HepG2 (cell line): Measurements from ENCODE around the gene TMEM164. TPM values are rescaled to one million over a fixed set of nuclear protein-coding genes. Genes with fewer than 3 reads are reported as not detected.

ENCODE experiments used
- ATAC-seq: fragments of 200-7000 bp; cut with Tn5 transposase; 3 replicates; pipeline ENCODE4 v1.9.1; 2020; ENCODE audit warnings: mild to moderate bottlenecking, moderate library complexity
- BruUV-seq: library from RNA; stranded (reverse); fragments of 400-500 nt; replicated peaks from 2 replicates; lab custom pipeline; 2021; lab: Mats Ljungman, UMichigan
- CTCF ChIA-PET: fragments of 300-600 bp; formaldehyde crosslinking; extraction: SDS; loops from one replicate; lab custom pipeline; 2021; ENCODE audit warnings: low total read pairs, inconsistent platforms, low intra/inter-chr PET ratio; lab: Yijun Ruan, JAX
- POLR2A ChIA-PET: fragments of 350-600 bp; sonication (Branson Sonifier 250); formaldehyde crosslinking; loops from one replicate; lab custom pipeline; 2020; ENCODE audit warnings: antibody characterized with exemption, inconsistent platforms; lab: Yijun Ruan, JAX
- DNase-seq: peaks from one replicate; pipeline ENCODE4 v3.0.0-alpha.2; 2015; ENCODE audit warnings: low spot score
- FAIRE-seq: peaks from 3 replicates; lab custom pipeline; 2011; peaks lifted over from hg19 to GRCh38; lab: Jason Lieb, UNC
- H2AFZ ChIP-seq: one replicate; pipeline ENCODE4 v1.6.1; 2011; ENCODE audit warnings: low read length, inconsistent platforms
- H3K27ac ChIP-seq: fragments of 300-600 bp; 3 replicates; pipeline ENCODE4 v1.8.0; 2011; ENCODE audit warnings: mixed run types, mild to moderate bottlenecking, mixed read lengths, low read length, inconsistent platforms; ENCODE audit not compliant: insufficient read depth; ENCODE audit errors: extremely low read length
- H3K27me3 ChIP-seq, 2 experiments: fragments of 200-600 bp in 1 of 2; 2 replicates in 1 of 2; 3 replicates in 1 of 2; pipeline versions ENCODE4 v1.6.0 to v1.8.0; 2011; ENCODE audit warnings: low read length in 2 of 2, mild to moderate bottlenecking in 2 of 2, moderate library complexity in 2 of 2, inconsistent platforms in 1 of 2; ENCODE audit not compliant: insufficient read depth in 2 of 2, control insufficient read depth in 1 of 2
- H3K36me3 ChIP-seq, 2 experiments: fragments of 200-600 bp in 1 of 2; replicated peaks in 1 of 2; 2 replicates in 1 of 2; 3 replicates in 1 of 2; pipeline versions ENCODE4 v1.5.1 to v1.8.0; 2011; ENCODE audit warnings: low read length in 2 of 2, inconsistent platforms in 1 of 2; ENCODE audit not compliant: insufficient read depth in 2 of 2, control insufficient read depth in 1 of 2
- H3K4me1 ChIP-seq: 2 replicates; pipeline ENCODE4 v1.5.1; 2012; ENCODE audit warnings: low read length, inconsistent platforms; ENCODE audit not compliant: insufficient read depth
- H3K4me2 ChIP-seq: 2 replicates; pipeline ENCODE4 v1.6.0; 2011; ENCODE audit warnings: low read depth, low read length, inconsistent platforms
- H3K4me3 ChIP-seq, 3 experiments: fragments of 200-600 bp in 1 of 3; sonication (generic), shearing (Covaris generic) in 1 of 3; replicated peaks in 1 of 3; 2 replicates each; pipeline ENCODE4 v1.5.1; 2011 to 2016; ENCODE audit warnings: low read length in 3 of 3, inconsistent platforms in 2 of 3, low read depth in 2 of 3, mild to moderate bottlenecking in 2 of 3, control low read depth in 1 of 3, mixed read lengths in 1 of 3; ENCODE audit not compliant: insufficient read depth in 1 of 3
- H3K79me2 ChIP-seq: one replicate; pipeline ENCODE4 v1.6.1; 2011; ENCODE audit warnings: low read length, inconsistent platforms; ENCODE audit not compliant: insufficient read depth
- H3K9ac ChIP-seq: 2 replicates; pipeline ENCODE4 v1.6.0; 2011; ENCODE audit warnings: mild to moderate bottlenecking, low read depth, low read length, inconsistent platforms; ENCODE audit not compliant: insufficient read depth
- H3K9me3 ChIP-seq: 2 replicates; pipeline ENCODE4 v1.5.1; 2012; ENCODE audit warnings: mild to moderate bottlenecking, low read length
- H4K20me1 ChIP-seq: 2 replicates; pipeline ENCODE4 v1.6.0; 2011; ENCODE audit warnings: inconsistent platforms, mild to moderate bottlenecking, low read length, moderate library complexity; ENCODE audit not compliant: insufficient read depth
- ARID3A ChIP-seq: IDR thresholded peaks from 2 replicates; pipeline ENCODE4 v1.6.1; 2012; ENCODE audit warnings: low read depth, low read length, improper control_type of control experiment
- CEBPZ ChIP-seq: IDR thresholded peaks from 2 replicates; pipeline ENCODE4 v1.6.1; 2012; ENCODE audit warnings: low read length, improper control_type of control experiment
- ZNF280B ChIP-seq: sonication (generic); formaldehyde crosslinking; IDR thresholded peaks from 2 replicates; pipeline ENCODE4 v1.5.0; 2020; ENCODE audit warnings: missing genetic modification reagents, mild to moderate bottlenecking, borderline replicate concordance
- WGBS: methylation state at CpG from one replicate; pipeline ENCODE4 v1.1.6; 2017; ENCODE audit warnings: low lambda C conversion rate; 5-methylcytosine and 5-hydroxymethylcytosine counted together
- in situ Hi-C: cut with HindIII; loops from 2 replicates; pipeline ENCODE4 v1.10.0; 2017; ENCODE audit warnings: low pct_unique_long_range_greater_than_20kb; ENCODE audit not compliant: extremely low pct_ligation_motif_present
- intact Hi-C: fragments of 100-400 bp; cut with micrococcal nuclease; formaldehyde crosslinking; loops from one replicate; pipeline ENCODE4 v1.10.0; 2022; ENCODE audit not compliant: unreplicated experiment
- polyA plus RNA-seq, 8 experiments: library from polyadenylated mRNA; depleted of rRNA in 3 of 8; stranded (reverse) in 7 of 8; unstranded in 1 of 8; fragments of >200 nt; fragmentation: Illumina TruSeq in 4 of 8; extraction: Trizol in 4 of 8; gene quantifications; 2 replicates each; pipeline versions ENCODE4 v1.2.1 to v1.2.3, GENCODE V29; 2011 to 2016; ENCODE audit warnings: low read depth in 4 of 8, missing spikeins in 1 of 8, mixed read lengths in 1 of 8; ENCODE audit not compliant: insufficient read depth in 1 of 8
- total RNA-seq, 5 experiments: library from RNA; depleted of rRNA; stranded (reverse); fragments of >200 nt; fragmentation: Illumina TruSeq; extraction: Trizol; gene quantifications; 2 replicates each; pipeline ENCODE4 v1.2.3, GENCODE V29; 2016; ENCODE audit warnings: low read depth in 1 of 5

The TMEM164 gene
- total and polyA plus RNA-seq, 2 of the 13 experiments (the other 11 are each of a cell fraction or from before 2014, with no cell fraction given): 5.8 to 13.2 TPM

- no peaks in the 10 kb centered on the region for H3K4me1 ChIP-seq
- no peaks in the 10 kb centered on the region for H3K79me2 ChIP-seq
- H3K4me2 ChIP-seq: no peak overlapping the region
- H3K36me3 ChIP-seq: no peaks in the 10 kb centered on the region
- H3K27me3 ChIP-seq: no peaks in the 10 kb centered on the region
- ChIA-PET POLR2A (no interaction called here), CTCF (no interaction called here)
- H3K9me3 ChIP-seq: no peaks in the 10 kb centered on the region
- ATAC-seq: no peak
- H2AFZ ChIP-seq: no peak overlapping the region
- WGBS: 76% methylated on average over 6 of the region's 6 CpGs
- no peak overlapping the region for H3K9ac ChIP-seq
- in situ Hi-C loops (loop anchor here (5.0 to 25.0 kb wide), 2 partner anchors 246 to 681 kb away; no protein-coding TSS in a partner anchor), intact Hi-C loops (no loop called here)
- FAIRE-seq: no peak
- H3K27ac ChIP-seq: no peak overlapping the region
- H3K4me3 ChIP-seq: no peak overlapping the region
- no peak for DNase-seq
- no TSS peak for BruUV-seq
- no peaks in the 10 kb centered on the region for H4K20me1 ChIP-seq
- TF ChIP-seq ZNF280B (CRISPR knock-in tag) (no peak), ARID3A (0 out of 2 replicates have a peak, but pooled peaks have one; percentile 13), CEBPZ (no peak)
Observed at GRCh38 chrX:110156167-110156754, 153.3 kb downstream of the TMEM164 start.
